Measurements from ENCODE around the gene GSPT2.

GRCh38 chrX:51779306-51779705, 36.1 kb downstream of the GSPT2 start:
- TF ChIP-seq POLR2A (IDR thresholded peaks at IDR 0.05) (no peak), CTCF (IDR thresholded peaks at IDR 0.05) (no peak), POLR2AphosphoS5 (IDR thresholded peaks at IDR 0.05) (no peak), EP300 (IDR thresholded peaks at IDR 0.05) (no peak)

Measured in upper lobe of left lung (tissue), 4 donors.